GM20431 (cell line): ENCODE results near the gene PSG5.
"Not testable (repeated sequence)": the region's sequence is repeated elsewhere in the genome, so short reads cannot be mapped to it uniquely, and the experiment has no call there.

Source experiments
- in situ Hi-C: fragments of 300-500 bp; cut with MseI, MboI; formaldehyde crosslinking; loops from one replicate; pipeline ENCODE4 v1.15.0; 2020; ENCODE audit warnings: low sequenced_read_pairs; ENCODE audit not compliant: unreplicated experiment

Gene PSG5

DNA sequence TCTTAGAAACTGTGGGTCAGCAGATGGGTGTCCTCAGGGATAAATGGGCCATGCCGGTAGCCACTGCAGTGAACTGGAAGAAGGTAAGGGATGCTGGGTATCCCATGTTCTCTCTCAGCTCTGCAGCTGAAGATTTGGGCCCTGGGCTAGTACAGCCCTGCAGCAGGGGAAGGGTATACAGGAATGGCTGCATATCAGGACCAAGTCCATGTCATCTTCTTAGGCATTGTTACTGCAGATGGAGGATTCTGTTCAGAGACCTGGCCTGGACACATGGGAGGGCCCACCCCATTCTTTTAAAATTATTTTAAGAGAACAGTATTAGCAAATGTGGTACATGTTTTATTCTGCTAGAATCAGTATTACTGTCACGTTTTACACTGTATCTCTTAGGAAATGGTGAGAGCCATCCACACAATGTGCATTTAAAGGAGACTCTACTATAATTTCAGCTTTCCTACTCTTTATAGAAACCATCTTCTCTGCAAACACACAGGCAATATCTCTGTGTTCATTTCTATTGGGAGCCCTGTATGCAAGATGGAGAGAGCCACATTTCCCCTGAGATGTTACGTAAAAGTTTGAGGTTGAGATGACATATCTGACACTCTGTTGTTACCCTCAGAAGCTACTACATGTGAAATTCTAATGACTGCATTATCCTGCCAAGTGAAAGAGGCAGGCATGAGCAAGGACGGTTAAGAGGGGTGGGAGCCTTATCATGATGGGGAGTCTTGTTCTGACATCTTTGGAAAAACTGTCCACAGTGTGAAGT, 6.2 kb upstream of the PSG5 start:
- in situ Hi-C loops, result not testable (repeated sequence)

DNA sequence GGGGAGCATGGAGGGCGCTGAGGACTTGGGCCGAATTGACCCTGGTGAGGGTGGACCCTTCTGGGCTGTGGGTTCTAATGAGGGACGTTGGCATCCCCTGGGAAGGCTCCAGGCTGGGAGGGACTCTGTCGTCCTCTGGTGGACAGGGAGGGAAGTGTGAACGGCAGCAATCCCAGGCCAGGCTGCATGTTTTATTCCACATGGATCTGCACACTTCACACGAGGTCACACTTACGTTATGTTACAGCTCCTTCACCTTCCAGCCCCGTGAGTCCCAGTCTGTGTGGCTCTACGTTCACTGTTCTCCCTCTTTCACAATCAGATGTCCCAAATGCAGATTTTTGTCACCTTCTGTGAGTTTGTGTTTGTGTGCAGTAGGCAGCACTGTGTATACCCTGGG, 1.8 kb upstream of the PSG5 start:
- in situ Hi-C loops, result not testable (repeated sequence)

DNA sequence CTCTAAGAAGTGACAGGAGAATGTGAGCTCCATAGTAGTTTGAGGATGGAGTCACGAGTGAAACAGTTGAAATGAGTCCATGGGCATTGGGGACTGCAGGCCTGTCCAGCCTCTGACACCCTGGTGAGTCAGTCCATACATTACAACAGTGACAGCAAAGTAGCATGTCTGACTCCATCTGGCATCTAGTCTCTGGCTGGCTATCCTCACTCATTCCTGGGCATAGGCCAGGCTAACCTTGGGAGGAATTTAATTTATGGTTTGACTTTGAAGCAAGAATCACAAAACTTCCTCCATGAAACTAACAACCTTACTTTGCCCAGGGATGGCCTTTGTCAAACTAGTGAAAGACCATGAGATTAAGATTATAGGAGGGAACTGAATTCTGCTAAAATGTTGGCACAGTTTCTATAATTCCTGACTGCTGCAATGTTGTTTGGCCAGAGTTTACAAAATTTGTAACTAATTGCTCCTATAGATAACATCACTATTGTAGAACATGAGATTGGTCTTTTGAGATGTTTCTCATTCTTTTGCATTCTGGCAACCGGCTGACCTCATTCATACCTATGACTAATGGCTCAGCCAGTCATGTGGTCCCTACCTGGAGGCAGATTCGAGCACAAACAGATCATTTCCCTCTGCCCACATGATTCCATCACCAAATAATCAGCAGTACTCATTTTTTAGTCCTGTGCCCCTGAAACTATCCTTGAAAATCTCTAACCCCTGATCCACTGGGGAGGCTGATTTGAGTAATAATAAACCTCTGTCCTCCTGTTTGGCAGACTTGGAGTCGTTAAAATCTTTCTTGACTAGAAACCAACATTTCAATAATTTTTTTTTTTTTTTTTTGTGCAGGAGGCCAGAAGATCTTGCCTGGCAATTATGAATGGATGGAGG, 4.2 kb downstream of the PSG5 start:
- in situ Hi-C loops, result not testable (repeated sequence)

DNA sequence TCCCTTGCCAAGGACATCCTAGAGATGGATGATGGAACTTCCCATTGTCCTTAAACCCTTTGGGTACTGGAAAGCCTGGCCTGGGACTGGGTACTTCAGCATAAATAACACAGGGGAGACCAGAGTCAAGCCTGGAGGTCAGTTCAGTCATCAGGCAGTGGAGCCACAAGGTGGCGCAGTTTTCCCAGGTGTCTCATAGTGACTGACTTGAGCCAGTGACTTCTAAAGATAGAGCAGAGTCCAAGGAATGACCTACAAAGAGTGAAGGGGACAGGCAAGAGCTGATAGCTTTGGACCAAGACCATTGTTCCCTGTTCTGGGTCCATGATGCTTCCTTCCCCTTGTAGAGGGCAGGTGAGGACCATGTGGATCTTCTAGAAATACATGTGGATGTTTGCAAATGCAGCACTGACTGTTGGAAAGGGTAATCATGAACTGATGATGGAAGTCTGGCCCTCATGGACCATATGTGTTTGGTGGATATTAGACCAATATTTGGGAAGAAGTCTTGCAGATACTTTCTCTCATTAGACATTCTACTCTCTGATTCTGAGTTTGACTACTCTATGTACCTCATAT, 6.7 kb downstream of the PSG5 start:
- in situ Hi-C loops, result not testable (repeated sequence)

DNA sequence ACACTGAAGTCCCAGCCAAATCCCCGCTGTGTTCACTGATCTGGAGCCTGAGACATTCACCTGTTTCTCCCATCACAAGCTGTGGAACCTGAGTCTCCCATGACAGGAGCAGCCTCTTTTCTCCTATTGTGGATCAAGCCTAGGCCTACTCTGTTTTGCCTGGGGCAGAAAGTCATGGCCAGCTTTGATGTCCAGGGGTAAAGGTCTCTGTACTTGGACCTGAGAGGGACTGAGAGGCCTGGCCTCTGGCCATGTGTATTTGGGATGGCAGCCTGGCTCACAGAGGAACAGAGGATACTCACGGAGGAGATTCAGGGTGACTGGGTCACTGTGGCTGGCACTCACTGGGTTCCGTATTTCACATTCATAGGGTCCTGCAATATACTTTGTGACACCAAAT, 7.8 kb downstream of the PSG5 start:
- in situ Hi-C loops, result not testable (repeated sequence)

DNA sequence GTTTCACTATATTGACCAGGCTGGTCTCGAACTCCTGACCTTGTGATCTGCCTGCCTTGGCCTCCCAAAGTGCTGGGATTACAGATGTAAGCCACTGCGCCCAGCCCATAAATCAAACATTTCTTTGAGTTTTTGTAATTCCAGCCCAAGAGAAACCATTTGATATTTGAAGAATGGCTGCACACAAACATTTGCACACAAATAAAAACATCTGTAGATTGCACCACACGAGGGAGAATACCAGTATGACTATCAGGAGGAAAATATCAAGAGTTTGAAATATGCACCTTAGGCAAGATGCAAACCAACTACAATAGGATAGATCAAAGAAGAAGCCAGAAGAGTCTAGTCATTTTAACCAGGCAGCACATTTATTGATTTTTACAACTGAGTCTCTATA, 20.4 kb downstream of the PSG5 start:
- in situ Hi-C loops, result not testable (repeated sequence)

DNA sequence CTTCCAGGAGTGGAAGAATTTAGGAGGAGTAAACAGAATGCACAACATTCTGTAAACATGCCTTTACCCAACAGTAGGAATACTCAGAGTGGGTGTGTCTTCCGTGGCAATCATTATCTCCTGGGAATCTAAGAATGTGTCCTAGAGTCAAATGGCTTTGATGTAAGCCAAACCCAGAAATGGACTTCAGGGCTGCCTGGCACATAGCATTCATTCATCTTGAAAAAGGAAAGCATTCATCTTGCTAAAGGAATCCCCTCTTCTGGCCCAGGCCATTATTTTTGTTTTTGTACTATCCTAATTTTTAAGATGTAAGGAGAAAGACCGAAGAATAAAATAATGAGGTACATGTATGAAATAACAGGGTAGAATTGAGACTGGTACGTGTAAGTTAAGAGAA, 23.2 kb downstream of the PSG5 start:
- in situ Hi-C loops, result not testable (repeated sequence)

DNA sequence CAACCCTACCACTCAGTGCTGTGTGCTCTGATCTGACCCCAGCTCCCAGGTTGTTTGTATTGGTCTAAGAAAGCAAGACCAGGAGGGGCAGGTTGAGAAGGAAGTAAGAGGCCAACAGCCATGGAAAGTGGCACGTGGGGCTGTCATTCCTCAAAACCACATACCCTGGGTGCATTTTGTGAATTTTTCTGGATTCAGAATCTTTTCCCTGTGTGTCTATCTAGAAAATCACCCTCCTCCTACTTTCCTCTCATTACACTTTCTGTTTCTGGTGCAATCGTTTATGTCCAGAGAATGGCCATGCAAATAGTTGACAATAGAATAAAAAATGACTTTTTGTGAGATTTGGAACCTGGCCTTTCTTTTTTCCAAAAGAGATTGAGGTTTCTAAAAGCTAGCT, 24.1 kb downstream of the PSG5 start:
- in situ Hi-C loops, result not testable (repeated sequence)

DNA sequence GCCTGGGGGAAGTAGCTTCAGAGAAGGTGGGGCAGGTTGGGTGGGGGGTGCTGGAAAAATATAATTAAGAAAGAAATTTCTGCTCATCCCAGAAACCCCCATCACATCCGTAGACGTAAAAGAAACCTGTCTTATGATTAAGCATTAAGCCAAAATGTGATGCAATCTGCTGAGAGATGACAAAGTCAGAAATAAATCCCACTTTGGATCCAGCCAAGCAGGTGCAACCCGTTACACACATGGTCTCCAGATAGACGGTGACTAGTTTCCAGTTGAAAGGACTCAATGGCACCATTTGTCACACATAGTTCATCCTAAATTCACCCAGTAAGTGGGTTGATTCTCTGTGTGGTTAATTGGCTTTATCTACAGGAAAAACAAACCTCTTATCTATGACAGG, 34.1 kb downstream of the PSG5 start:
- in situ Hi-C loops, result no loop called here

DNA sequence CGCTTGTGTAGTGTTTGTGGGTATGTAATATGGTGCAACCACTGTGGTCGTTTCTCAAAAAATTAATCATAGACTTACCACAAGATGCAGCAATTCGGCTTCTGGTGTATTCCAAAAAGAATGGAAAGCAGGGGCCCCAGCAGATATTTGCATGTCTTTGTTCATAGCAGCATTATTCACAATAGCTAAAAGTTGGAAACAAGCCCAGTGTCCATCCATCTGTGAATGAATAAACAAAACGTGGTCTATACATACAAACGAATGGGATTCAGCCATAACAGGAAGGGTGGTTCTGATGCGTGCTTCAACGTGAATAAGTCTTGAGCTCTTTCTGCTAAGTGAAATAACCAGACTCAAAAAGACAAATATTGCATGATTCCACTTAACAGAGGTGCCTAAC, 36.5 kb downstream of the PSG5 start:
- in situ Hi-C loops, result not testable (repeated sequence)

DNA sequence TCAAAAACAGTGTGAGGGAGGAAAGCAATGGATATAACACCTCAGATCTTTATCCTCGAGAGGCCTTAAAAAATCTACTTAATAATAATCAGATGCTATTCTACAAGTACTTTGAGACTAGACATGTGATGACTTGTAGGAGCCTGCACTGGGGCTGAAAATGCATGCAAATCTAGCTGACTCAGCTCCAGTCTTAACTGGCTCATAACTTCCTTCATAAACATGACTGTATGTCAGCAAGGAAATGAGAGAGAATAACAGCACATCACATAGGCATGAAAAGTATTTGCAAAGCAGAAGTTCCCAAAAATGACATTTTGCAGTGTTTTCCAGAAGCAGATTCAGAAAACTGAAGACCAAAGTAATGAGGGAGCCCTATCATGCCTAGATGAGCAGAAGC, 38.1 kb downstream of the PSG5 start:
- in situ Hi-C loops, result no loop called here

DNA sequence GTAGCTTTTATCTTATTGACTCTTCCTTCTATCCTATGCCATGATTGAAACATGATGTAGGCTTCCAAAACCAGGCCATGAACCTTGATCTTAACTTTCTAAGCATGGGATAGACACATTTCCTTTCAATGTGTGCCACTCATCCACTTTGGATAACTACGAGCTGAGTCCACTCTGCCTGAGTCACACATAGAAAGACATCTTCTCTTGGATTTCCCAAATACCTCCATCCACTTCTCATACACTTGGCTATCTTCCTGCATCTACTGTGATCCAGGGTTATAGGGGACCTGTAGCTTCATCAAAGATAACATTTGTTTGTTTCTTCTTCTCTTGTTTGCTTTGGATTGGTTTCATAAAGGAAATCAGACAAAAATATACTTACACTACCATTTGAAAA, 44.6 kb downstream of the PSG5 start:
- in situ Hi-C loops, result not testable (repeated sequence)

DNA sequence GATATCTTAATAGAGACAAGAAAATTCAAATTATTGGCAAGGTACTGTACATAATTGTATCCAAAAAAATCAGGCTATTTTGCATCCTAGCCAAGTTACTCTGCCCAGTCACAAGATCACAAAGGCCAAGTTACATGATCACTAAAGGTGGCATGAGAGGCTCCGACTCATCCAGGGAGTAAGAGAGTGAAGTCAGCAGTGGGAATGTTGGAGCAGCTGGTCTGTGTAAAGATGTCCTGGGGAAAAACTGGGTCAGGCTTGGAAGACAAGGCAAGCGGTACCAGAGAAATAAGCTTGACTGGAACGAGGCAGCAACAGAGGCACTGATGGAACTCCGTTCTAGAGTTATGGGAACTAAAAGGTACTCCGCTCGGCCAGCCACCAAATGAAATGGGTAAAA, 53.6 kb downstream of the PSG5 start:
- in situ Hi-C loops, result no loop called here

DNA sequence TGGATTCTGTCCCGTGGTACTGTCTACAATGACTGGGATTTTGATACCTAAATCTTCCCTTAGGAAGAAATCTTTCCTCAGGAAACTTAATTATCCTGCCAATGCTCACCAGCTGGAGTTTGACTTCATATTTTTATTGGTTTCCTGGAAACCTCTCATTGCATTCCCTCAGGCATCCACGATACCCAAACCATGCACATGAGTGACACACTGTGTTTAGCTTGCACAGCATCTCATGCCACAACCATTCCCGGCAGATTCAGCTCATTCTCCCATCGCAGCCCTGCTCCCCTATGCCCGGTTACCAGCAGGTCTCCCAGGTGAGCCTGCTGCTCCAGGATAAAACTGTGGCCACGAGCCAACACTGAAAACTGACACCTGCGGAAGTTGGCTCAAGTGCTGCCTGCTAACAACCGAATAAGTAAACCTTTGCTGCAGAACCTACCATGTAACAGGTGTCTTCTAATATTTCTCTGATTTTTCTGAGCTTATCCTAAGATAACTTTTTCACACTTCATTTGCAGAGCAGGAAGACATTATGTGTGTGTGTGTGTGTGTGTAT, 55.0 kb downstream of the PSG5 start:
- in situ Hi-C loops, result not testable (repeated sequence)

DNA sequence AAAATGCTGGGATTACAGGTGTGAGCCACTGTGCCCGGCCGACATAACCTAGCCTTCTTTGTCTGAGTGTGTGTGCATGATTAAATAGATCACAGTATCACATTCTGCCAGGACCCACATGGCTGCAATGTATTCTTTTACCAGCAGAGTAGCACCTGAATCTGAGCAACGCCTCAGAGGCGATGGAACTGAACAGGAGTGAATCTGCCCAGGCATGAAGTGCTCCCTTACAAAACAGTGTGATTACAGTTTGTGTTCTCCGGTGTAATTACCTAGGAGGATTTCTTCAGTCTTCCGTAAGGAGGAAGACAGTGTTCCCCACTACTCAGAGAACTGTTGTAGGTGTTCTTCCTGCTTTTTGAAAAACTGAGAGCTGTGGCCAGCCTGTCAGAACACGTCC, 57.1 kb downstream of the PSG5 start:
- in situ Hi-C loops, result not testable (repeated sequence)

DNA sequence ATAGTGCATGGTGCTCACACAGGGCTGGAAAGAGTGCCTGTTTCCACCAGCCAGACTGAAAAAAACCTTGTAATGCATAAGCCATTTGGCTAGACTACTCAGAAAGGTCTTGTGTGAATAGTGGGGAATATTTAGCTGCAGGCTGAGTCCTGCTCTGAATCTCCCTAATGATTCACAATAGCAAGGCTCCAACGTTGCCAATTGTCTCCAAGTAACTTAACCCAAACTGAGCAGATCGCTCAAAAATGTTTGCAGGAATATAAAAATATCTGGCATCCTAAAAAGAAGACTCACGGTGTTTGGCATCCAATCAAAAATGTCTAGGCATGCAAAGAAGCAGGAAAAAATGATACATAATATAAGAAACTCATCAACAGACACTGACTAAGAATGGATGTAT, 59.0 kb downstream of the PSG5 start:
- in situ Hi-C loops, result not testable (repeated sequence)

DNA sequence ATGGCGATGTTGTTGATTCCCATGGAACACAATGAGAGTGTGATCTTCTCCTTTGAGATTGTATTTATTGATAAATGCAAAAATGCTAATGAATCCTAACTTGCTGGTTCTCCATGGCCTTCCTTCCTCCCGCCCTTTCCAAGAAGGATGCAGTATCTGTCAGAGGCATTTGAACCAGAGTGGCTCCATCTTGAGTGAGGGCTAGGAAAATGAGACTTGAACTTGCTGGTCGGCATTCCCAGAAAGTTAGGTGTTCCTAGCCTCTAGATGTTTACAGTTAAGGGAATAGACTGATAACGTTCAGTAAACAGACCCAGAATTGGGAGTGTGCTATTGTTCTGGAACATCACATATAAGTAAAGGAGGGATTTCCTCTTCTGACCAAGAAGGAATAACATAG, 59.6 kb downstream of the PSG5 start:
- in situ Hi-C loops, result no loop called here

DNA sequence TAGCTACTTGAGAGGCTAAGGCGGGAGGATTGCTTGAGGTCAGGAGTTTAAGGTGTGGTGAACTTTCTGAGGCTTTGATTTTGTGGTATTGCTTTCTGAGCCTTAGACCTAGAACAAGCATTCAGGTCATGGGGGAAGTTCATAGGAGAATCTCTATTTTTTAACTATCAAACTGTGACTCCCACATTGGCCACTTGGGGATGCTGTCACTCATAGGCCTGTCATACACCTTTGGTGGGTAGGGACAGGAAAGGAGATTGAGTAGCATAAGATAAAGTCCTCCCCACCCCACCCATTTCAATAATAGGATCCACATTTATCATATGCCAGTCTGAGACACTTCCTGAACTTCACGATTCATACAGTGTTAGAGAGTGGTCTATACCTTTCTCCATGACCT, 62.0 kb downstream of the PSG5 start:
- in situ Hi-C loops, result no loop called here

DNA sequence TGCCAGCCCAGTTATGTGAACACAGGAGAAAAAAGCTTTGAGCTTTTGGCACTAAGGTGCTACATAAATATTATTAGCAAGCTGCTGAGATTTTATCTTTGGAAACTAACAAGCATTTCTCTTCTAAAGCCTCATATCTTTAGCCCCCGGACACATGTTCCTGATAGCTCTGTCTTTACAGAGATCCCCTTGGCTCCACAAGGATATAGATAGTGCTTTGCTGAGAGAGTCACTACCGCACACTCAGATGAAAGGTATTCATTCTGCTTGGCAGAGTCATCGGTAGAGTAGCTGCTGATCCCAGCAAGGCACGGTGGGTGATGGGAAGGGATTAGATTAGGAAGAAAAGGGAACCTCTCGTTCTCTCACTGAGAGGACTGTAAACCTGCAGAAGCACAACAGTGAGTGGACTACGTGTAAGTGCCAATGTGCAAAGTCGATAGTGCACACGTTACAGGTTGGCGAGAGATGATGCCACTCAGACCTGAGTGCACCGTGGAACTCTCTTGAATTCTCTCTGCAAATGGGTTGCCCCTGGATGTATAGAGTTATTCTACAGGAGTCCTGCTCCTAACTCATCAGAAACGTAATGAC, 65.8 kb downstream of the PSG5 start:
- in situ Hi-C loops, result not testable (repeated sequence)

DNA sequence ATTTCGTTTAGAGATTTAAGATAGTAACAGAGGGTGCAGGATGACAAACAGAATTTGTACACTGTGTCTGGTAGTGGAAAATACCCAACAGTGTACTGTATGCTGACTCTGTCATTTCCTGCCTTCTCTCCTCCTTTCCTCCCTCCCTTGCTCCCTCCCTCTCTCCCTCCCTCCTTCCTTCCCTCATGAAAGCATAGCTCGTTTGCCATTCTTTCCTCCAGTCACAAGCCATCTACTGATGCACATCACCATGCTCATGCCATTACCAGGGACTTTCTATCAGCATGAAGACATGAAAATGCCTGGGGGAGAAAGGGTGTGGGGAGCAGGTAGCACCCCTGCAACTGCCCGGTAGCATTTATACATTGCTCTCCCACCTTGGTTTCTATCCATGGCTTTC, 66.8 kb downstream of the PSG5 start:
- in situ Hi-C loops, result not testable (repeated sequence)
